ENCODE measurements around the gene POLR2C.

DNA sequence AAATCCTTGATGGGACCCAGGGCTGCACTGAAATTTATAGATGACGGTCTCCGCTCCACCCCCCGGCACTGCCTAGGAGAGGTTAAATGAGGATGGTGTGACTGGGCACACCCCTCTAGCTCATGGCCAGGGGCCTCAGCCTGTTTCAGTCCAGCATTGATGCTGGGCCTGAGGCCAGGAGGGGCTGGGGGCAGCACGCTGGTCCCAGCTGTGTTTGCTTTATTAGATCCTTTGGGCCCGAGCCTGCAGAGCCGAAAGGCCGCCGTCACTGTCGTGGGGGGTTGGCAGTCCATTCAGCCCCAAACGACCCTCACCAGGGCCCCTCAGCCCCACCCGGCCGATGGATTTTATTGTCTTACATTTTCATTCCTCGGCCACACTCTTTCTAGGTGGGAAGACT is 34.6 kb downstream of the POLR2C start:
- TF ChIP-seq, protein P1, sequence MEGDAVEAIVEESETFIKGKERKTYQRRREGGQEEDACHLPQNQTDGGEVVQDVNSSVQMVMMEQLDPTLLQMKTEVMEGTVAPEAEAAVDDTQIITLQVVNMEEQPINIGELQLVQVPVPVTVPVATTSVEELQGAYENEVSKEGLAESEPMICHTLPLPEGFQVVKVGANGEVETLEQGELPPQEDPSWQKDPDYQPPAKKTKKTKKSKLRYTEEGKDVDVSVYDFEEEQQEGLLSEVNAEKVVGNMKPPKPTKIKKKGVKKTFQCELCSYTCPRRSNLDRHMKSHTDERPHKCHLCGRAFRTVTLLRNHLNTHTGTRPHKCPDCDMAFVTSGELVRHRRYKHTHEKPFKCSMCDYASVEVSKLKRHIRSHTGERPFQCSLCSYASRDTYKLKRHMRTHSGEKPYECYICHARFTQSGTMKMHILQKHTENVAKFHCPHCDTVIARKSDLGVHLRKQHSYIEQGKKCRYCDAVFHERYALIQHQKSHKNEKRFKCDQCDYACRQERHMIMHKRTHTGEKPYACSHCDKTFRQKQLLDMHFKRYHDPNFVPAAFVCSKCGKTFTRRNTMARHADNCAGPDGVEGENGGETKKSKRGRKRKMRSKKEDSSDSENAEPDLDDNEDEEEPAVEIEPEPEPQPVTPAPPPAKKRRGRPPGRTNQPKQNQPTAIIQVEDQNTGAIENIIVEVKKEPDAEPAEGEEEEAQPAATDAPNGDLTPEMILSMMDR (IDR thresholded peaks at IDR 0.05), result no peak
- TF ChIP-seq EP300 (IDR thresholded peaks at IDR 0.05), result no peak
